NT2/D1 (cell line): ENCODE results near the gene MACF1.
A peak's percentile ranks its signal among the peaks of the same experiment; 100 is the strongest.

Source experiments
- DNase-seq: peaks from one replicate; pipeline ENCODE4 v3.0.0-alpha.2; 2011; ENCODE audit warnings: low read depth, low spot score
- H3K27me3 ChIP-seq: 2 replicates; pipeline ENCODE4 v1.6.0; 2011; ENCODE audit warnings: mild to moderate bottlenecking; ENCODE audit not compliant: insufficient read length, insufficient read depth
- H3K36me3 ChIP-seq: 2 replicates; pipeline ENCODE4 v1.6.1; 2011; ENCODE audit warnings: mild to moderate bottlenecking, low read length, mixed read lengths; ENCODE audit not compliant: insufficient read depth, insufficient read length
- H3K4me1 ChIP-seq: 2 replicates; pipeline ENCODE4 v1.5.1; 2011; ENCODE audit not compliant: insufficient read depth, insufficient read length
- H3K4me3 ChIP-seq: 2 replicates; pipeline ENCODE4 v1.5.1; 2011; ENCODE audit warnings: low read depth; ENCODE audit not compliant: insufficient read length
- H3K9ac ChIP-seq: 2 replicates; pipeline ENCODE4 v1.6.0; 2011; ENCODE audit warnings: low read depth; ENCODE audit not compliant: insufficient read length
- H3K9me3 ChIP-seq: 2 replicates; pipeline ENCODE4 v1.5.1; 2011; ENCODE audit warnings: mild to moderate bottlenecking, low read length; ENCODE audit not compliant: insufficient read depth
- SUZ12 ChIP-seq: IDR thresholded peaks from 2 replicates; pipeline ENCODE4 v1.6.1; 2011; ENCODE audit not compliant: insufficient read length, insufficient read depth; ENCODE audit errors: extremely low read depth
- YY1 ChIP-seq: IDR thresholded peaks from 2 replicates; pipeline ENCODE4 v1.6.1; 2011; ENCODE audit not compliant: insufficient read length, insufficient read depth
- ZNF274 ChIP-seq: IDR thresholded peaks from 2 replicates; pipeline ENCODE4 v1.6.1; 2011; ENCODE audit warnings: mild to moderate bottlenecking, low read depth, low read length

Gene MACF1

GRCh38 chr1:39261712-39262221 lies 57.3 kb downstream of the MACF1 start:
- TF ChIP-seq ZNF274, result no peak
- TF ChIP-seq SUZ12, result no peak
- TF ChIP-seq YY1, result no peak
- no peaks in the 10 kb centered on the region for H3K9me3 ChIP-seq
- no peak for DNase-seq
- H3K9ac ChIP-seq, result no peak overlapping the region
- H3K27me3 ChIP-seq, result no peaks in the 10 kb centered on the region
- H3K36me3 ChIP-seq, result peaks cover 31% of the 10 kb centered on the region
- H3K4me1 ChIP-seq, result peaks cover 4% of the 10 kb centered on the region
- H3K4me3 ChIP-seq, result no peak overlapping the region

GRCh38 chr1:39262802-39263201 lies 58.3 kb downstream of the MACF1 start:
- H3K9ac ChIP-seq, result no peak overlapping the region
- no peak overlapping the region for H3K4me3 ChIP-seq
- DNase-seq, result no peak
- H3K36me3 ChIP-seq, result peaks cover 25% of the 10 kb centered on the region
- H3K4me1 ChIP-seq, result peaks cover 4% of the 10 kb centered on the region
- H3K9me3 ChIP-seq, result no peaks in the 10 kb centered on the region
- no peaks in the 10 kb centered on the region for H3K27me3 ChIP-seq
- TF ChIP-seq ZNF274 (no peak), YY1 (no peak), SUZ12 (no peak)

DNA sequence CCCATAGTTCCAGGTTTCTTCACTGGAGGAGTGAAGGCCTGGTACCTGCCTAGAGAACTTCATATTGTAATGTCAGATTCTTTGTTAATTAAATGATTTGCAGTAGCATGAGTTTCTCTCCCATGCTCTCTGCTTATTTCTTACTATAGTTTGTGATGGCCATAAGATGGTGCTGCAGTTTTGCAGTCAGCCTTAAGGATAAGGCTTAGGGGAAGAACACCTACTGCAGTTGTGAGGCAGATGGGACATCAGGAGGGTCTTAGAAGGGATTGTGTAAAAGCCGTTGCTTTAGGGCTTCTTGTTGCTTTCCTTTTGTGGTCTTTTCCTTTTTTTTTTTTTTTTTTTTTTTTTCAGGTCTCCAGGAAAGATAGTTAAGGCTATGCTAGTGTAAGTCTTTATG lies 61.8 kb downstream of the MACF1 start:
- peak; percentile 32 for DNase-seq
- Histone ChIP-seq H3K27me3 (no peaks in the 10 kb centered on the region), H3K4me1 (peaks cover 17% of the 10 kb centered on the region), H3K9ac (no peak overlapping the region), H3K4me3 (no peak overlapping the region), H3K36me3 (peaks cover 9% of the 10 kb centered on the region), H3K9me3 (no peaks in the 10 kb centered on the region)
- TF ChIP-seq SUZ12, result no peak
- TF ChIP-seq YY1, result no peak
- no peak for TF ChIP-seq ZNF274

DNA sequence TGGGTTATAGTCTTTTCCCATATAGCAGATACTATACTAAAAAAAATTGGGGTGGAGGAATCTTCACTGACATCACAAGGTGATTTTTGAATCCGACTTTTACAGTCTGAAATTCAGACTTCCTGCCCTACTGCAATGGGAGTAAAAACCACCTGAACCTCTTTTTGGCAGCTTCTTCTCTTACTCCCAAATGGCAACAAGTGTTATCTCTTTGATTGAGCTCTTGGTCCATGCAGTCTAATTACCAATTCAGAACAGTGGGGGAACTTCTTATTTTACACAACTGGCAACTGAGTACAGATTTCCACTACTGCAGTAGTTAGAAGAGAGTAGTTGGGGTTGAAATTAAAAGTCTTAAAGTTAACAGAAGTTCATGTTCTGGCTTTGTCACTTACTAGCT lies 62.3 kb downstream of the MACF1 start:
- TF ChIP-seq SUZ12 (no peak), YY1 (no peak), ZNF274 (no peak)
- Histone ChIP-seq H3K4me1 (peaks cover 17% of the 10 kb centered on the region), H3K36me3 (peaks cover 9% of the 10 kb centered on the region)

DNA sequence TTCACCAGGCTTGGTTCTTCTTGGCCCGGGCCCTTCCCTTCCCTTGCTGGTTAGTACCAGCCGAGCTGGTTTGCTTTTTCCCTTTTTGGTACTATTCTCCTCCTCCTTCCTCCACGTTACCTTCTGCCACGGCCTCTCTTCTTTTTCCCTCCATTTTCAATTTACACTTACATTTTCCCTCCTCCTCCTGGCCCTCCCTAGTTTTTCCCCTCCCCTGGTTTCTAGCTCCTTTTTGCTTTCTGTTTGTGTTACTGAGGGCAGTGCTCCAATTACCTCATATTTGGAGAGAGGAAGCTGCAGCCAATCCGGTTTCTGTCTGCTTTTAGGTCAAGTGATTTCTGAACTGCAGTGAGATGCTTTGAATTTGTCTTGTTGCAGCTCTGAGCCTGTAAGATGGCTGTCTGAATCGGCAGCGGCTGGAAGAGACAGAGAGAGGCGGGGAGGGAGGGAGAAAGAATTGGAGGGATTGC lies 63.7 kb downstream of the MACF1 start:
- Histone ChIP-seq H3K4me3 (peak overlapping the region; percentile 24), H3K27me3 (no peaks in the 10 kb centered on the region), H3K4me1 (peaks cover 17% of the 10 kb centered on the region), H3K9me3 (no peaks in the 10 kb centered on the region), H3K36me3 (peaks cover 9% of the 10 kb centered on the region), H3K9ac (peak overlapping the region; percentile 73)
- no peak for TF ChIP-seq SUZ12
- no peak for TF ChIP-seq ZNF274
- peak; percentile 21 for TF ChIP-seq YY1
- DNase-seq, result peak; percentile 27

More for the DNA sequence above, 62.3 kb downstream of the MACF1 start:
- H3K9me3 ChIP-seq, result no peaks in the 10 kb centered on the region
- H3K27me3 ChIP-seq, result no peaks in the 10 kb centered on the region
- H3K9ac ChIP-seq, result peak overlapping the region; percentile 22
- no peak overlapping the region for H3K4me3 ChIP-seq
- no peak for DNase-seq

DNA sequence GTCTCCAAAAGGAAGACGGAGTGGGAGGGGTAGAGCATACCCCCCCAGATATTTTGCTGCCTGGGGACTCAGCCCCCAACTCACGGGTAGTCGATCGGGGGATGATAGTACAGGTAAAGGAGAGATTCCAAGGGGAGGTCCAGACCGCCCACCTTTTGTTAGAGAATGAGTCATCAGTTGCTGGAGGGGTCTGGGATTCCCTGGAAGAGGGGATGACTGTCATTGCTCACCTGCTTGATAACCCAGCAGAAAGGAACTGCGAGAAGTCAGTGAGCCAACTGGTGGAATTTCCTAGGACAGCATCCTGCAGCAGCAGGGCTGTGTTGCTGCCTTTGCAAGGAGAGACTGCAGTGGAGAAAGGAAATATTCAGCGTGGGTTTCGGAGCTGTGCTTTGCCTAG lies 64.4 kb downstream of the MACF1 start:
- Histone ChIP-seq H3K36me3 (peaks cover 9% of the 10 kb centered on the region), H3K27me3 (no peaks in the 10 kb centered on the region), H3K9me3 (no peaks in the 10 kb centered on the region), H3K4me3 (peak overlapping the region; percentile 24), H3K4me1 (peaks cover 17% of the 10 kb centered on the region), H3K9ac (no peak overlapping the region)
- DNase-seq, result peak; percentile 61
- no peak for TF ChIP-seq SUZ12
- TF ChIP-seq ZNF274, result no peak
- TF ChIP-seq YY1, result no peak

- Histone ChIP-seq H3K9ac (no peak overlapping the region), H3K36me3 (peaks cover 9% of the 10 kb centered on the region), H3K27me3 (no peaks in the 10 kb centered on the region), H3K4me3 (no peak overlapping the region), H3K9me3 (no peaks in the 10 kb centered on the region), H3K4me1 (peaks cover 17% of the 10 kb centered on the region)
- no peak for DNase-seq
- TF ChIP-seq SUZ12 (no peak), ZNF274 (no peak), YY1 (no peak)
Observed at GRCh38 chr1:39269349-39269748, 64.9 kb downstream of the MACF1 start.
